Loucy (cell line): ENCODE measurements around the gene CSRP2.

Experiments
- H2AFZ ChIP-seq: fragments of 200-600 bp; sonication (generic); 2 replicates; pipeline ENCODE4 v1.6.0; 2016; ENCODE audit warnings: antibody characterized with exemption, mild to moderate bottlenecking, low read length, moderate library complexity
- H3F3A ChIP-seq: fragments of 200-600 bp; 2 replicates; pipeline ENCODE4 v1.6.0; 2016; ENCODE audit warnings: antibody characterized with exemption, low read depth, mild to moderate bottlenecking
- H3K27me3 ChIP-seq: fragments of 200-600 bp; sonication (generic); 2 replicates; pipeline ENCODE4 v1.6.1; 2014; ENCODE audit warnings: low read length, mild to moderate bottlenecking; ENCODE audit not compliant: insufficient read depth, poor library complexity, severe bottlenecking
- H3K36me3 ChIP-seq: fragments of 200-600 bp; sonication (generic); 2 replicates; pipeline ENCODE4 v1.6.1; 2016; ENCODE audit warnings: low read length; ENCODE audit not compliant: insufficient read depth
- H3K4me1 ChIP-seq: fragments of 200-600 bp; sonication (generic); 2 replicates; pipeline ENCODE4 v1.5.1; 2014; ENCODE audit warnings: low read length, mild to moderate bottlenecking; ENCODE audit not compliant: insufficient read depth, poor library complexity, severe bottlenecking
- H3K4me2 ChIP-seq: fragments of 200-600 bp; sonication (generic); 2 replicates; pipeline ENCODE4 v1.6.0; 2014; ENCODE audit warnings: antibody characterized with exemption, low read length, low read depth, mild to moderate bottlenecking; ENCODE audit not compliant: poor library complexity, severe bottlenecking
- H3K4me3 ChIP-seq: fragments of 200-600 bp; sonication (generic); 2 replicates; pipeline ENCODE4 v1.5.1; 2014; ENCODE audit warnings: low read length, mild to moderate bottlenecking, mixed read lengths; ENCODE audit not compliant: poor library complexity, severe bottlenecking
- H3K79me2 ChIP-seq: fragments of 200-600 bp; sonication (generic); 2 replicates; pipeline ENCODE4 v1.6.1; 2014; ENCODE audit warnings: low read length; ENCODE audit not compliant: insufficient read depth
- H3K9ac ChIP-seq: fragments of 200-600 bp; sonication (generic); 2 replicates; pipeline ENCODE4 v1.6.0; 2014; ENCODE audit warnings: mild to moderate bottlenecking, low read depth, low read length, moderate library complexity; ENCODE audit not compliant: poor library complexity, severe bottlenecking
- H3K9me2 ChIP-seq: fragments of 200-600 bp; sonication (generic); replicated peaks from 2 replicates; pipeline ENCODE4 v1.6.1; 2016; ENCODE audit warnings: low read depth, low read length, mixed read lengths
- H3K9me3 ChIP-seq: fragments of 200-600 bp; sonication (generic); 2 replicates; pipeline ENCODE4 v1.6.1; 2014; ENCODE audit warnings: mild to moderate bottlenecking, antibody characterized with exemption, low read length, low read depth; ENCODE audit not compliant: insufficient read depth
- H4K20me1 ChIP-seq: fragments of 200-600 bp; sonication (generic); 2 replicates; pipeline ENCODE4 v1.6.0; 2014; ENCODE audit warnings: antibody characterized with exemption, low read length, mild to moderate bottlenecking; ENCODE audit not compliant: insufficient read depth, poor library complexity, severe bottlenecking
- EZH2phosphoT487 ChIP-seq: fragments of 200-600 bp; IDR thresholded peaks from 2 replicates; pipeline ENCODE4 v1.6.1; 2018; ENCODE audit warnings: antibody characterized with exemption, mild to moderate bottlenecking, moderate library complexity, borderline replicate concordance
- TF ChIP-seq, protein P1 (sequence below): fragments of 200-600 bp; sonication (generic); conservative IDR thresholded peaks from 2 replicates; pipeline ENCODE4 v1.5.1; 2014; ENCODE audit warnings: mild to moderate bottlenecking, antibody characterized with exemption, low read length

The CSRP2 gene

GRCh38 chr12:76855271-76855670, 23.5 kb downstream of the CSRP2 start:
- H3K79me2 ChIP-seq = no peaks in the 10 kb centered on the region
- H3K9me2 ChIP-seq = no peaks in the 10 kb centered on the region
- TF ChIP-seq, protein P1, sequence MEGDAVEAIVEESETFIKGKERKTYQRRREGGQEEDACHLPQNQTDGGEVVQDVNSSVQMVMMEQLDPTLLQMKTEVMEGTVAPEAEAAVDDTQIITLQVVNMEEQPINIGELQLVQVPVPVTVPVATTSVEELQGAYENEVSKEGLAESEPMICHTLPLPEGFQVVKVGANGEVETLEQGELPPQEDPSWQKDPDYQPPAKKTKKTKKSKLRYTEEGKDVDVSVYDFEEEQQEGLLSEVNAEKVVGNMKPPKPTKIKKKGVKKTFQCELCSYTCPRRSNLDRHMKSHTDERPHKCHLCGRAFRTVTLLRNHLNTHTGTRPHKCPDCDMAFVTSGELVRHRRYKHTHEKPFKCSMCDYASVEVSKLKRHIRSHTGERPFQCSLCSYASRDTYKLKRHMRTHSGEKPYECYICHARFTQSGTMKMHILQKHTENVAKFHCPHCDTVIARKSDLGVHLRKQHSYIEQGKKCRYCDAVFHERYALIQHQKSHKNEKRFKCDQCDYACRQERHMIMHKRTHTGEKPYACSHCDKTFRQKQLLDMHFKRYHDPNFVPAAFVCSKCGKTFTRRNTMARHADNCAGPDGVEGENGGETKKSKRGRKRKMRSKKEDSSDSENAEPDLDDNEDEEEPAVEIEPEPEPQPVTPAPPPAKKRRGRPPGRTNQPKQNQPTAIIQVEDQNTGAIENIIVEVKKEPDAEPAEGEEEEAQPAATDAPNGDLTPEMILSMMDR = no peak
- no peak for TF ChIP-seq EZH2phosphoT487
- H3K4me3 ChIP-seq = no peak overlapping the region
- H3K4me2 ChIP-seq = no peak overlapping the region
- H2AFZ ChIP-seq = no peak overlapping the region
- no peaks in the 10 kb centered on the region for H4K20me1 ChIP-seq
- peaks cover 15% of the 10 kb centered on the region for H3K4me1 ChIP-seq
- no peak overlapping the region for H3K9ac ChIP-seq
- peaks cover 5% of the 10 kb centered on the region; the same call in 1 of the 2 replicates for H3K36me3 ChIP-seq
- H3K9me3 ChIP-seq = no peaks in the 10 kb centered on the region
- no peaks in the 10 kb centered on the region; the same call in 1 of the 2 replicates for H3F3A ChIP-seq
- no peaks in the 10 kb centered on the region for H3K27me3 ChIP-seq

- no peaks in the 10 kb centered on the region for H3K4me1 ChIP-seq
- H3K4me2 ChIP-seq = no peak overlapping the region
- no peaks in the 10 kb centered on the region for H3K79me2 ChIP-seq
- H3K36me3 ChIP-seq = peaks cover 10% of the 10 kb centered on the region; the same call in 1 of the 2 replicates
- no peaks in the 10 kb centered on the region for H4K20me1 ChIP-seq
- H3K9me3 ChIP-seq = no peaks in the 10 kb centered on the region
- H3F3A ChIP-seq = no peaks in the 10 kb centered on the region
- H2AFZ ChIP-seq = no peak overlapping the region
- H3K9ac ChIP-seq = no peak overlapping the region
- H3K9me2 ChIP-seq = no peaks in the 10 kb centered on the region
- no peaks in the 10 kb centered on the region for H3K27me3 ChIP-seq
- no peak overlapping the region for H3K4me3 ChIP-seq
- TF ChIP-seq EZH2phosphoT487 = no peak
- TF ChIP-seq, protein P1 = no peak
Measured at GRCh38 chr12:76852106-76852505, 26.7 kb downstream of the CSRP2 start.

- Histone ChIP-seq H3K9me3 (no peaks in the 10 kb centered on the region), H3K27me3 (no peaks in the 10 kb centered on the region), H3K4me2 (no peak overlapping the region), H3K9ac (no peak overlapping the region), H2AFZ (no peak overlapping the region), H3K4me1 (no peaks in the 10 kb centered on the region), H3K4me3 (no peak overlapping the region), H3F3A (no peaks in the 10 kb centered on the region), H4K20me1 (no peaks in the 10 kb centered on the region), H3K9me2 (no peaks in the 10 kb centered on the region), H3K79me2 (no peaks in the 10 kb centered on the region), H3K36me3 (peaks cover 15% of the 10 kb centered on the region; the same call in 1 of the 2 replicates)
- no peak for TF ChIP-seq EZH2phosphoT487
Measured at GRCh38 chr12:76848132-76848531, 30.7 kb downstream of the CSRP2 start.

DNA sequence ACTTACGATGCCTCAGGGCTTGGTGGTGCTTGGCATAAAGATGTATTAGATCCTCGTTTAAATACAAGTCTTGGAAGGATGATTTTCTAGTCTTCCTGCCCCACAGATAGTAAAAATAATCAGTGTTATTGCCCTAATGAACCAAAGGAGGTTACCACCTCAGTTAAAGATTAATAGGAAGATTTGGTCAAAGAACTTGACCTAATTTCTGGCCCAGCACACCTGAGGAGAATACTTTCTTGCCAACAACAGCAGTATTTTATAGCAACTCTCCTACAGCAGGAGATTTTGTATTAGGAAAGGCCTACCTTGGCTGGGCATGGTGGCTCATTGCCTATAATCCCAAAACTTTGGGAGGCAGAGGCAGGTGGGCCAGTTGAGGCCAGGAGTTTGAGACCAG, 31.6 kb downstream of the CSRP2 start:
- no peaks in the 10 kb centered on the region for H3F3A ChIP-seq
- H4K20me1 ChIP-seq = no peaks in the 10 kb centered on the region
- no peaks in the 10 kb centered on the region for H3K9me3 ChIP-seq
- H3K36me3 ChIP-seq = peaks cover 15% of the 10 kb centered on the region; the same call in 1 of the 2 replicates
- H2AFZ ChIP-seq = no peak overlapping the region
- no peak overlapping the region for H3K4me2 ChIP-seq
- TF ChIP-seq EZH2phosphoT487 = no peak
- TF ChIP-seq, protein P1 = no peak
- no peaks in the 10 kb centered on the region for H3K4me1 ChIP-seq
- H3K4me3 ChIP-seq = no peak overlapping the region
- H3K79me2 ChIP-seq = no peaks in the 10 kb centered on the region
- no peaks in the 10 kb centered on the region for H3K27me3 ChIP-seq
- no peaks in the 10 kb centered on the region for H3K9me2 ChIP-seq
- H3K9ac ChIP-seq = no peak overlapping the region
